Stomach (tissue), 4 donors: ENCODE measurements around the gene TSPYL2.

Source experiments
- CTCF ChIP-seq, 7 experiments: fragments of 450-650 bp in 4 of 7; fragments of 200-600 bp in 3 of 7; sonication (generic) in 3 of 7; IDR thresholded peaks; one replicate each; pipeline ENCODE4 v1.5.1; 2016 to 2019; ENCODE audit warnings: antibody characterized with exemption in 7 of 7, control low read depth in 2 of 7, mild to moderate bottlenecking in 1 of 7
- EP300 ChIP-seq: sonication (generic); formaldehyde crosslinking; IDR thresholded peaks from one replicate; pipeline ENCODE4 v1.6.1; 2017; ENCODE audit warnings: antibody characterized with exemption
- POLR2A ChIP-seq, 4 donors: fragments of 450-650 bp; IDR thresholded peaks; one replicate each; pipeline ENCODE4 v1.6.1; 2016; ENCODE audit warnings: antibody characterized with exemption in 4 of 4, control low read depth in 2 of 4, mild to moderate bottlenecking in 1 of 4, moderate library complexity in 1 of 4
- POLR2AphosphoS5 ChIP-seq, 3 donors: sonication (generic); formaldehyde crosslinking; IDR thresholded peaks; one replicate each; pipeline ENCODE4 v1.6.1; 2016; ENCODE audit warnings: antibody characterized with exemption in 3 of 3

- no peak for TF ChIP-seq CTCF (IDR thresholded peaks at IDR 0.05)
- no peak for TF ChIP-seq POLR2A (IDR thresholded peaks at IDR 0.05)
- no peak for TF ChIP-seq POLR2AphosphoS5 (IDR thresholded peaks at IDR 0.05)
- no peak for TF ChIP-seq EP300
These were observed 25.9 kb upstream of the TSPYL2 start for GRCh38 chrX:53056292-53056691.
